ENCODE measurements around the gene BSG.
"Not testable (repeated sequence)": the region's sequence is repeated elsewhere in the genome, so short reads cannot be mapped to it uniquely, and the experiment has no call there.

Gene BSG

GRCh38 chr19:589693-590395 lies 17.4 kb downstream of the BSG start, which contains the start of gene HCN2:
HCN2 (plus strand) TSS chr19:589881; CDS start chr19:589946, 65 bp downstream.
- DNase-seq, result no peak

GRCh38 chr19:590396-590745 lies 18.0 kb downstream of the BSG start:
- no peak for DNase-seq

GRCh38 chr19:590750-591098 lies 18.3 kb downstream of the BSG start:
- no peak for DNase-seq

GRCh38 chr19:591099-591958 lies 18.9 kb downstream of the BSG start:
- no peak for DNase-seq

- DNase-seq, result no peak
These were observed 19.7 kb downstream of the BSG start for GRCh38 chr19:592101-592500.

GRCh38 chr19:593055-593454 lies 20.7 kb downstream of the BSG start:
- no peak for DNase-seq

- DNase-seq, result no peak
These were observed 21.1 kb downstream of the BSG start for GRCh38 chr19:593505-593904.

GRCh38 chr19:594265-594870 lies 22.0 kb downstream of the BSG start:
- no peak for DNase-seq

- no peak for DNase-seq
These were observed 23.2 kb downstream of the BSG start for GRCh38 chr19:595326-596262.

- DNase-seq, result no peak
These were observed 23.9 kb downstream of the BSG start for GRCh38 chr19:596263-596655.

GRCh38 chr19:597406-598315 lies 25.3 kb downstream of the BSG start:
- DNase-seq, result no peak

- DNase-seq, result no peak
These were observed 28.9 kb downstream of the BSG start for GRCh38 chr19:601310-601709.

- no peak for DNase-seq
These were observed 29.4 kb downstream of the BSG start for GRCh38 chr19:601790-602189.

- no peak for DNase-seq
These were observed 30.2 kb downstream of the BSG start for GRCh38 chr19:602391-603301.

GRCh38 chr19:603302-603639 lies 30.9 kb downstream of the BSG start:
- not testable (repeated sequence) for DNase-seq

- not testable (repeated sequence) for DNase-seq
These were observed 31.4 kb downstream of the BSG start for GRCh38 chr19:603779-604178.

- no peak for DNase-seq
These were observed 32.0 kb downstream of the BSG start for GRCh38 chr19:604355-604754.

GRCh38 chr19:605061-605971 lies 32.9 kb downstream of the BSG start:
- DNase-seq, result not testable (repeated sequence)

- no peak for DNase-seq
These were observed 35.1 kb downstream of the BSG start for GRCh38 chr19:607301-608154.
